B cell (primary cell): ENCODE results near the gene CAPZB. TPM values are rescaled to one million over a fixed set of nuclear protein-coding genes. Genes with fewer than 3 reads are reported as not detected.

ENCODE experiments used
- ATAC-seq: fragments of 200-7000 bp; cut with Tn5 transposase; one replicate; pipeline ENCODE4 v1.10.0; 2021; ENCODE audit warnings: low read depth, mild to moderate bottlenecking, moderate number of reproducible peaks, moderate library complexity
- CTCF ChIA-PET: fragments of 350-600 bp; sonication (Branson Sonifier 250); formaldehyde crosslinking; loops from one replicate; lab custom pipeline; 2021; ENCODE audit warnings: antibody characterized with exemption, inconsistent platforms; lab: Charles Lee
- POLR2A ChIA-PET: fragments of 350-600 bp; sonication (Branson Sonifier 250); formaldehyde crosslinking; loops from one replicate; lab custom pipeline; 2021; ENCODE audit warnings: antibody characterized with exemption; lab: Charles Lee
- DNase-seq: peaks from one replicate; pipeline ENCODE4 v3.0.0; 2013
- H2AFZ ChIP-seq: 2 replicates; pipeline ENCODE4 v1.6.1; 2012; ENCODE audit warnings: mild to moderate bottlenecking, low read depth, low read length; ENCODE audit not compliant: insufficient read depth, poor library complexity, severe bottlenecking
- H3K27ac ChIP-seq, 2 donors: 1 replicate in 1 of 2; 2 replicates in 1 of 2; pipeline ENCODE4 v1.5.1; 2012 to 2013; ENCODE audit warnings: low read length in 2 of 2, mild to moderate bottlenecking in 2 of 2, moderate library complexity in 1 of 2
- H3K27me3 ChIP-seq, 4 experiments: fragments of 200-600 bp in 1 of 4; sonication (generic) in 1 of 4; replicated peaks in 1 of 4; 1 replicate in 2 of 4; 2 replicates in 2 of 4; pipeline versions ENCODE4 v1.6.1 to v1.7.0; 2013 to 2016; ENCODE audit warnings: low read length in 3 of 4, mild to moderate bottlenecking in 2 of 4, mixed read lengths in 1 of 4, moderate library complexity in 1 of 4; ENCODE audit not compliant: insufficient read depth in 4 of 4, control insufficient read depth in 3 of 4; ENCODE audit errors: control extremely low read depth in 1 of 4
- H3K36me3 ChIP-seq, 2 experiments: replicated peaks in 1 of 2; 1 replicate in 1 of 2; 2 replicates in 1 of 2; pipeline versions ENCODE4 v1.6.1 to v1.7.1; 2013; ENCODE audit warnings: low read length in 1 of 2; ENCODE audit not compliant: insufficient read depth in 2 of 2, control insufficient read depth in 1 of 2; ENCODE audit errors: control extremely low read depth in 1 of 2, extremely low read depth in 1 of 2
- H3K4me1 ChIP-seq, 2 donors: fragments of 200-600 bp in 1 of 2; sonication (generic) in 1 of 2; 1 replicate in 1 of 2; 2 replicates in 1 of 2; pipeline versions ENCODE4 v1.5.1 to v1.6.1; 2013 to 2017; ENCODE audit warnings: low read length in 2 of 2; ENCODE audit not compliant: control insufficient read depth in 2 of 2, insufficient read depth in 2 of 2
- H3K4me2 ChIP-seq: replicated peaks from 2 replicates; pipeline ENCODE3; 2012; ENCODE audit warnings: mild to moderate bottlenecking, low read depth, low read length; ENCODE audit not compliant: poor library complexity, severe bottlenecking
- H3K4me3 ChIP-seq, 5 experiments: fragments of 200-600 bp in 1 of 5; sonication (generic) in 1 of 5; 1 replicate in 3 of 5; 2 replicates in 2 of 5; pipeline versions ENCODE4 v1.5.1 to v1.7.0; 2011 to 2016; ENCODE audit warnings: low read length in 4 of 5, mild to moderate bottlenecking in 4 of 5, low read depth in 2 of 5, control low read depth in 1 of 5, moderate library complexity in 1 of 5; ENCODE audit not compliant: insufficient read depth in 1 of 5; ENCODE audit errors: control extremely low read depth in 1 of 5, extremely low read depth in 1 of 5
- H3K79me2 ChIP-seq: fragments of 200-600 bp; sonication (generic); one replicate; pipeline ENCODE4 v1.6.0; 2016; ENCODE audit warnings: low read length; ENCODE audit not compliant: control insufficient read depth, insufficient read depth
- H3K9ac ChIP-seq: fragments of 200-600 bp; sonication (generic); 2 replicates; pipeline ENCODE4 v1.6.1; 2017; ENCODE audit warnings: mild to moderate bottlenecking, low read length, moderate library complexity
- H3K9me3 ChIP-seq, 3 donors: one replicate each; pipeline versions ENCODE4 v1.6.1 to v1.7.1; 2013; ENCODE audit warnings: low read length in 2 of 3; ENCODE audit not compliant: control insufficient read depth in 2 of 3, insufficient read depth in 1 of 3; ENCODE audit errors: control extremely low read depth in 1 of 3
- H4K20me1 ChIP-seq: 2 replicates; pipeline ENCODE4 v1.6.0; 2012; ENCODE audit warnings: mild to moderate bottlenecking, low read length; ENCODE audit not compliant: insufficient read depth, control insufficient read depth, poor library complexity, severe bottlenecking
- H3K27ac Mint-ChIP-seq: one replicate; pipeline ENCODE4 v1.8.0; 2021; ENCODE audit warnings: mixed read lengths
- H3K27me3 Mint-ChIP-seq: one replicate; pipeline ENCODE4 v1.8.0; 2021; ENCODE audit warnings: mixed read lengths
- H3K4me1 Mint-ChIP-seq: one replicate; pipeline ENCODE4 v1.8.0; 2021; ENCODE audit warnings: mixed read lengths
- H3K4me3 Mint-ChIP-seq: one replicate; pipeline ENCODE4 v1.8.0; 2021; ENCODE audit warnings: mixed read lengths
- H3K9me3 Mint-ChIP-seq: one replicate; pipeline ENCODE4 v1.8.0; 2022; ENCODE audit warnings: mixed read lengths; ENCODE audit not compliant: insufficient read depth
- CTCF ChIP-seq: fragments of 200-600 bp; IDR thresholded peaks from one replicate; pipeline ENCODE4 v1.8.0; 2022; ENCODE audit warnings: antibody characterized with exemption, mild to moderate bottlenecking
- EZH2 ChIP-seq: IDR thresholded peaks from 2 replicates; pipeline ENCODE4 v1.6.1; 2012; ENCODE audit warnings: borderline replicate concordance, low read depth, mild to moderate bottlenecking, moderate library complexity, low read length; ENCODE audit not compliant: insufficient read depth, poor library complexity, severe bottlenecking
- WGBS: methylation state at CpG from one replicate; pipeline ENCODE4 v1.1.5; 2013; ENCODE audit warnings: missing lambda C conversion rate; ENCODE audit not compliant: insufficient coverage; 5-methylcytosine and 5-hydroxymethylcytosine counted together
- intact Hi-C: fragments of 100-400 bp; cut with micrococcal nuclease; formaldehyde crosslinking; loops from one replicate; pipeline ENCODE4 v1.10.0; 2022
- polyA plus RNA-seq: library from polyadenylated mRNA; depleted of rRNA; stranded (reverse); fragments of >200 nt; gene quantifications from 2 replicates; pipeline ENCODE4 v1.2.3, GENCODE V29; 2012
- total RNA-seq, 2 donors: library from RNA; stranded (reverse); fragments of 120-200 nt in 1 of 2; gene quantifications; 1 replicate in 1 of 2; 2 replicates in 1 of 2; pipeline versions ENCODE4 v1.2.3 to v1.2.4, GENCODE V29; 2013 to 2022

The CAPZB gene
- total and polyA plus RNA-seq, 2 donors (not counting 1 experiment from before 2014, with no cell fraction given) = 126 to 193 TPM

GRCh38 chr1:19352839-19353238 lies 132.5 kb downstream of the CAPZB start:
- no peaks in the 10 kb centered on the region for H3K27me3 Mint-ChIP-seq
- peaks cover 2% of the 10 kb centered on the region for H3K79me2 ChIP-seq
- TF ChIP-seq CTCF (no peak), EZH2 (no peak)
- no peaks in the 10 kb centered on the region for H3K9me3 ChIP-seq
- ChIA-PET POLR2A (no interaction called here), CTCF (no interaction called here)
- no peaks in the 10 kb centered on the region for H3K9me3 Mint-ChIP-seq
- H3K4me1 ChIP-seq = peaks cover 0 to 6% of the 10 kb centered on the region in 2 donors
- H3K4me1 Mint-ChIP-seq = peaks cover 8% of the 10 kb centered on the region
- no peak overlapping the region for H3K4me3 ChIP-seq
- no peak overlapping the region for H3K27ac Mint-ChIP-seq
- no peaks in the 10 kb centered on the region for H3K27me3 ChIP-seq
- no peak overlapping the region for H3K4me3 Mint-ChIP-seq
- no peak overlapping the region for H2AFZ ChIP-seq
- DNase-seq (no peak), ATAC-seq (no peak)
- no peak overlapping the region for H3K27ac ChIP-seq
- no peak overlapping the region for H3K4me2 ChIP-seq
- no peak overlapping the region for H3K9ac ChIP-seq
- WGBS = 97% methylated on average over 14 of the region's 14 CpGs
- intact Hi-C loops = no loop called here
- peaks cover 2 to 79% of the 10 kb centered on the region in 2 experiments for H3K36me3 ChIP-seq
- H4K20me1 ChIP-seq = peaks cover 27% of the 10 kb centered on the region

- no peaks in the 10 kb centered on the region for H3K27me3 ChIP-seq
- H3K4me3 ChIP-seq = no peak overlapping the region
- peaks cover 0 to 6% of the 10 kb centered on the region in 2 donors for H3K4me1 ChIP-seq
- Mint-ChIP-seq H3K27me3 (no peaks in the 10 kb centered on the region), H3K9me3 (no peaks in the 10 kb centered on the region), H3K4me3 (no peak overlapping the region), H3K4me1 (peaks cover 10% of the 10 kb centered on the region), H3K27ac (no peak overlapping the region)
- CTCF ChIA-PET = no interaction called here
- H3K4me2 ChIP-seq = no peak overlapping the region
- no peak for ATAC-seq
- intact Hi-C loops = no loop called here
- no peak for DNase-seq
- peaks cover 2 to 72% of the 10 kb centered on the region in 2 experiments for H3K36me3 ChIP-seq
- H2AFZ ChIP-seq = no peak overlapping the region
- H4K20me1 ChIP-seq = peaks cover 19% of the 10 kb centered on the region
- no peak for TF ChIP-seq CTCF
- no peak for TF ChIP-seq EZH2
- WGBS = 98% methylated on average over 7 of the region's 10 CpGs
- H3K27ac ChIP-seq = no peak overlapping the region
- POLR2A ChIA-PET = no interaction called here
- H3K9ac ChIP-seq = no peak overlapping the region
- no peaks in the 10 kb centered on the region for H3K9me3 ChIP-seq
- no peaks in the 10 kb centered on the region for H3K79me2 ChIP-seq
Observed at GRCh38 chr1:19351873-19352272, 133.5 kb downstream of the CAPZB start.
